CD4-positive, alpha-beta T cell treated with Interleukin-17A for 1 hour (primary cell): ENCODE measurements around the gene CELSR3.
A peak's percentile ranks its signal among the peaks of the same experiment; 100 is the strongest.

Experiments used
- DNase-seq: peaks from one replicate; pipeline ENCODE4 v3.0.0-alpha.2; 2020

Gene CELSR3

DNA sequence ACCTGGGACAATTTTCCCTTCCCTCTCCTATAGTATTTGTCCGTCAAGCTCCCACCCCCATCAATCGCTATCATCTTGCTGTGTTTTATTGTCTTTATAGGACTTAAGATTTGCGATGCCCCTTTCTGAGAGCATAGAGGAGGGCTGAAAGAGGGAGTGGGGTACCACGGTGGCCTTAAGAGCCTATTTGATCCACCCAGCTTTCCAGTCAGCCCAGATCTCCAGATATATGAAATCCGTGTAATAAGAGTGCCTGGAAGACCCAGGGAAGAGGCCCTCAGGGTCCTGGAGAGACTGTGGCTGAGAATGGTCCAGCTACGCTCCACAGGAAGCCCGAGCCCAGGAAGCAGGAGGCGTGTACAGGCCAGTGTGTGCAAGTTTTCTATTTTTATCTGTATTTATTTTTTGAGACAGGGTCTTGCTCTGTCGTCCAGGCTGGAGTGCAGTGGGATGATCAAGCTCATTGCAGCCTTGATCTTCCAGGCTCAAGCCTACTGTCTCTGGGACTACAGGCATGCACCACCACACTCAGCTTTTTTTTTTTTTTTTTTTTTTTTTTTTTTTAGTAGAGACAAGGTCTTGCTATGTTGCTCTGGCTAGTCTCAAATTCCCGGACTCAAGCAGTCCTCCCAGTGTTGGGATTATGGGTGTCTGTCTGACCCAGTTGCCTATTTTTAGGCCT is 24.0 kb upstream of the CELSR3 start:
- no peak for DNase-seq

DNA sequence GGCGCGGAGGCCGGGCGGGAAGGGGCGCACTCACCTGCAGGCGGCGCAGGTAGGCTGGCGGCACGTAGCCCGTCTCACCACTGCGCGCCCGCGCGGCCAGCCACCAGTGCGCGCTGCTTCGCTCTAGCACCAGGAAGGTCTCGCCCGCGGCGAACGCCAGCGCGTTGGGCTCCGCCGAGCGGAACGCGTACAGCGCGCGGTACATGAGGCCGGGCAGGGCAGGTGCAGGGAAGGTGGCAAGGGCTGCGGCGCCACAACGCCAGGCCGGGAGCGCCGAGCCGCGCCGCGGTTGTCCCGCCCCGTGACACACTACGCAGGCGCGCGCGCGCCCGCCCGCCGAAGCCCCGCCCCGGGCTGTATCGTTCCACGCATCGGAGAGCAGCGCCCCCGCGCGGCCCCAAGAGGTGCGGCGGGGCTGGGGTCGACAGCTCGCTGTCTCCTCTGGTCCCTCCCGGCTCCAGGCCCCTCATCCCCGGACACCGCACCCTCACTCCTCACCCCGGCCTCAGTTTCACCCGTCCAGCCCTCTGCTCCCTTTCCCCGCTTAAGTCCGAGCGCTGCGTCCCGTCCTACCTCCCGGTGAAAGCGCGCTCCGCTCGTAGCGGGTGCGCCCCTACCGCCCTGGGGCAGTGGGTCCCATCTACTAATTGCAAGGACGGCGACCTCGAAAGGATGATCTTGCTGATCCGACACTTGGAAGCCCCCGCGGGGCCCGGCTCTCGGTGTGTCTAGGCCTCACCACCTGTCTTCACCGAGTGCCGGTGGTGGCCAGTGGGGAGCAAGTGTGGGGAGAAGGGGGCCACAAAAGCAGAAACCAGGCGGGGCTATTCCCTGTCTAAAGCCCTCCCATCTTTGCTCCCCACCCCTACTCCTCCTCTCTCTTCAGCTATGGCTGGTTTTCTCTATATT is 23.2 kb upstream of the CELSR3 start, which contains the start of gene NCKIPSD:
TSS of gene NCKIPSD (minus strand) at position 313 of the 909 bp plus-strand sequence. CDS start at position 205, 108 bp downstream.
- DNase-seq: peak; percentile 91

DNA sequence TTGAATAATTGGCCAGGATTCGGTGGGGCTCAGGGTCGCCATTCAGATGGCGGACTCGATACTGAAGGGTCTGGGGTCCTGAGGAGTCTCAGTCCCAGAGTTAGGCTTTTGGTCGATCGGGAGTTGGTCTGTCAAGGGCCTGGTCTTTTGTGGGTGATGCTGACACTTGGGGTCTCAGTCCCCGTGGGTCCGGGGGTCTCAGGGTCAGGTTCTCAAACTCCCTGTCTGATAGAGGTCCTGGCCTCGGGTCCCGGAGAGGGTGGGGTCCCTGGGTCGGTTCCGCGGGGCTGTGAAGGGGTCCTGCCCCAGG is 22.6 kb upstream of the CELSR3 start:
- no peak for DNase-seq

DNA sequence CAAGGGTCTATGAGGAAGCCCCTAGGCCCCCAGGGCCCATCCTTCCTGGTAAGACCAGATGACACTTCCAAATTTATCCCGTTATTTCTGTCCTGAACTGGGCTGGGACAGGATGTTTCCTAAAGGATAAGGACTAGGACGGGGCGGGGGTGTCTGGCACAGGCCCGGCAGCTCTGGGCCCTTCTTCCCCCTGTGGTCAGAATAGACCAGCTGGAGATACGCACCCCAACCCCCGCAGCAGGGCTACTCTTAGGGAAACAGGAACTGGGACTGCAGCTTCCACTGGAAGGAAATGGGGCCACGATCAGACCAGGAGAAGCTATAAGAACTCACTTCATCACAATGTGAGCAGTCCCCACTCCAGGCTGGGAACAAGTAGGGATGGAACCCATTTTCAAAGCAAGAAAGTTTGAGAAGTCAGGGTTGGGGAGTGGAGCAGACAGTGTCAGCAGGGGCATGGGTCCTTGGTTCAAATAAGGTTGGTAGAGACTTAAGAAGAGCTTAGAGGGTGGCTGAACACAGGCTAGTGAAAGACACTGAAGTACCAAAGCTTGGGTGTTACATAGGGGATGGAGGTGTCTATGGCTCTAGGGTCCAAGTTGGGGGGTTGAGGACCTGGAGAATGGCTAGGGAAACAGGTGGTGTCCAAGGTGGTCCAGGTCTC is 21.9 kb upstream of the CELSR3 start:
- no peak for DNase-seq

DNA sequence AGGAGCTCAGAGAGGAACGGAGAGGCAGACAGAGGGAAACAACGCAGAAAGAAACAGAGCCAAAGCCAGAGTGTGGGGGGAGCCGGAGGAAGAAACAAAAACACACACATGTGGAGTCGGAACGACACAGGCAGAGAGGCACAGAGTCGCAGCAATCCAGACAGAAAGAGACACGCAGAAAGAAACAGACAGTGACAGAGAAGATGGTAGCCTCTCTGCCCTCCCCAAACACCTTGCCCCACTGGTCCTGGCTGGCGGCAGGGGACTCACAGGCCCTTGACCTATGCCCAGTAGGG is 21.3 kb upstream of the CELSR3 start:
- no peak for DNase-seq

DNA sequence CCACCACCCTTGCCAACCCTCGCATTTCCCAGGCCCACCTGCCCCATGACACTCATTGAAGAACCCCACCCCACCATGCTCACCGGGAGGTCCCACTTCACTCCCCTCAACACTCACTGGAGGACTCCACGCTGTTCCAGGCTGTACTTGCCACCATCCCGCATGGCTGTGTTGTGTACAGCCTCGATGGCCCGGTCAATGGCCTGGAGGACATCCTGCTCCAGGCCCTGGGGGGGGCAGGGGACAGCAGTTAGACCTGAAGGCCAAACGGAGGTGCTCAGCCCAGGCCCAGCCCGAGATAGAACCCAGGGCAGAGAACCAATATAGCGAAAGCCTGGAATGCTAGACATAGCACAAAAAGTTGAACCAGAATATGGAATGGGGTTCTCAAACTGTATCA is 20.1 kb upstream of the CELSR3 start:
- DNase-seq: no peak

DNA sequence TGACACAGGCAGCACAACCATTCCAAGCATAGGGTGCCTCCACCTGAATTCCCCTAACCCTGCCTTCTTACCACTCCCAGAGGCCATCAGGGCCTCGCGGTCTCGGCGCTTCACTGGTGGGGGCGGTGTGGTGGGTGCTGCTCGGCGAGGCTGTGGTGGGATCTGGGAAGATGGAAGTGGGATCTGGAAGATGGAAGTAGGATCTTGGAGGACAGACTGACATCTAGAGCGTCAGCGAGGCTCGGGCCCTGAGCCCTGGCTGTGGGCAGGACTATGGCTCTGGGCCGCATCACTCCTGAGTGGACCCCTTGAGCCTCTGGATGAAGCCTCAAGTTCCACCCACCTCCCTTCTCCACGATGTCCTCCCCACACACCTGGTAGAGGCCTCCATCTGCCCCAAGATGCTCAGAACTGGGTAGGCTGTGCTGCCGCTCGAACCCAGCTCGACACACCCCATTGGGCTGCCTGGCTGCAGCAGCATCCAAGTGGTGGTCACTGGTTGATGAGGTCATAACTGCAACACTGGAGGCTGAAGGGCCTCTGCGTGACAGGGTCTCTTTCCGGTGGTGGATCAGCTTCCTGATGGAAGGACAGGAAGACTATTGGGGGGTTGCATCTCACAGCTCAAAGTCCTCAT is 19.4 kb upstream of the CELSR3 start:
- no peak for DNase-seq

DNA sequence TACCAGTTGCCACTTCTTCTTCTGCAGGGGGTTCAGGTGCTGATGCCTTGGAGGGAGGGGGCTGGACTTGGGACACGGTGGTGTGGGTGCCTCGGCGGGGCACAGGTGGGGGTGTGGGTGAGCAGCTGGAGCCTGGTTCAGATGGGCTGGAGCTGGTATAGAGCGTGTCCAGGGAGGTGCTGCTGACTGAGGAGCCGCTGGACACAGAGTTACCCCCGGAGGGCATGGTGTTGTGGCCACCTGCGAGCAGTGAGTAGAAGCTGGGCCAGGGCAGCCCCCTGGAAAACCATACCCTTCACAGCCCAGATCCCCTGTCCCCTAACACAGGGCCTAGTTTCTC is 18.8 kb upstream of the CELSR3 start:
- DNase-seq: no peak

DNA sequence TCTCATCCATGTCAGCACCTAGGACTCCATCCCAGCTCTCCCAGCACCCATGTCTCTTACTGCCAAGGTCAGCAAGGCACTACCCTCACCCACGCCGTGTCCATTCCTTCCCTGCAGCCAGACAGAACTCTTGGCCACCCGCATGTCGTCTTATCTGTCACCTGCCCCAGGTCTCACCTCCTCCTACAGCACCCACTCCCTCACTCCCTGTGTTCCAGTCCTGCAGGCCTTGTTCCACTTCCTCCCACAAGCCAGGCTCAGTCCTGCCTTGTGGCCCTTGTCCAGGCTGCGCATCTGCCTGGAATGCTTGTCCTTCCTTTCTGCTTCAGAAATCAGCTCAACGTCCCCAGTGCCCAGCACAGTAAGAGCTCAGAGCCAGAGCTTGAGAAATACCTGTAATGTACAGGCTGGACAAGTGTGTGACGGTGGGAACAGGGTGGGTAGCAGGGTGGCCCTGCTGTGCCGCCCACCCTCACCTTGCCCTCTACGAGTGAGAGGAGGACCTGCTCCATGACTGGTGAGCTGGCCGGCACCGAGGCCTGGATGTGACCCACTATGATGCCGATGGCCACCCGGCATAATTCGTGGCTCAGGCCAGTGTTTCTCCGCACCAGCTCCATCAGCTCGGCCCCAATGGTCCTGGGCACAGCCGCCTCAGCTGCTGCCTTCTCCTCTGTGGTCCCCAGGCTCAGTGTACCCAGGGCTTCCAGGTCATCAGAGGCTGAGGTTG is 18.3 kb upstream of the CELSR3 start:
- DNase-seq: no peak

DNA sequence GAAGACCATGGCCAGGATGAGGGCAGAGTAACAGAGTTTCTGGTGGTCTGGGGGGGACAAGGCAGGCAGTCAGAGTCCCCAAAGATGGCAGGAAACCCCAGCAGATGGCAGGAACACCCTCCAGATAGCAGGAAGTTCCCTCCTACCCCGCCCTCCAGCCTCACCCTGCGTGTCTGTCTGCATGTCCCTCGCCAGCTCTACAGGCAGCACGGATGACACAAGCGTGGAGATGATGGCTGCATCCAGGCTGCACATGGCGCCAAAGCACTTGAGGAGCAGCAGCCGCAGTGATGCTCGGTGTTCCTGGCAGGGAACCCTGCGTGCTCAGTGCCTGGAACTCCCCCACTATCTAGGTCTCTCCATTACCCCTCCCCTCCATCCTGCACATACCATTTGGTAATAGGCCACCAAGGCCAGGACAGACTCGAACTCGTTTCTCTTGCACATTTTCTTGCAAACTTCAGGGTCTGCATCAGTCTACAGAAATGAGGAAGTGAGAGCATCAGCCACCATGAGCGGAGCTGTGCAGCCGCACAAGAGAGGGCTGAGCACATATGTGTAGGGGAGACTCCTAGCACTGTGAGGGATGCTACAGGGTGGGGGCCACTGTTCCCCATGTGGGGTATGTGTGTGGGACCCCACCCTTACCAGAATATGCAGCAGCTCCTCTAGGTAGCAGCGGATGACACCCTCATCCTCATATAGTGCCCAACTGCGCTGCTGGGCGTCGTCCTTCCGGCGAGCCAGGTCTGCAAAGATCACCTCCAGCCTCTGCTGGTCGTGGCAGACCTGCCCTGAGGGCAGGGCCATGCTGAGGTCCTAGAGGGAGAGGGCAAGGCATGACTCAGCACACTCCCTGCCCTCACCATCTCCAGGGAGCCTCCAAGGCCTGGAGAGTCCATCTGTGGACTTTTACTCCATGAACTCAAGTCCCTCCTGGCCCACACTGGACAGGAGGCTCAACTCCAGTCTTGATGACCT is 17.0 kb upstream of the CELSR3 start:
- no peak for DNase-seq

DNA sequence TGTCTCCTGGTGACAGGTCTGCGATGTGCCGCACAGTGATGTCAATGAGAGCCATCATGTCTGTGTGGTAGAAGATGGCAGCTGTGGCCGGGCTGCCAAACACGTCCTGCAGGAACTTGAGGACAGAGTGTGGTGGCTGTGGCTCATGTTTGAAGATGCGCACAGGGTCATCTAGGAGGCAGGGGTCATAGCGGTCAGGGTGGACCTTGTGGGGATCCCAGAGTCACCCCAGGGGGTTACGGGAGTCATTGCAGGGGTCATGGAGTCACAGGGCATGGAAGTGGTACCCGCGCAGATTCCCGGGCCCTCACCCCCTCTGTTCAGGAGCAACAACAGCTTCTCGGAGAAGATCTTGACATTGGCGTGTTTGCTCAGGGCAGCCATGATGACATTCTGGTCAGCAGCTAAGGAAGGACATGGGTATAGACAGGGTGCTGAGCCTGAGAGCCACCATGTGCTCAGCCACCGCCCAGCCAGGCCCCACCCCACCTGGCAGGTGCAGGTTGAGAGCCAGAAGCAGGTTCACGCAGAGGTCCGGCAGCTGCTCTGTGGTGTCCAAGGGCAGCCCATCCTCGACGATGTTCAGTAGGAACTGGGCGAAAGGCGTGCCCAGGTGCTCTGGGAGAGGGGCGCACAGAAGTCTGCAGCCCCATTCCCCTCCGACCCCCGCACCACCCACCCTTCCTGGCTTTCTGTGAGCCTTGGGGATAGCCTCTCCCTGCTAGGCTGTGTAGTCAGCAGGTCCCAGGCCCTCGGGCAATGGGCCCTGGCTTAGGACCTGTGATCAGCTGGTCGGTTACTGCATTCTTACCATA is 16.1 kb upstream of the CELSR3 start:
- no peak for DNase-seq

DNA sequence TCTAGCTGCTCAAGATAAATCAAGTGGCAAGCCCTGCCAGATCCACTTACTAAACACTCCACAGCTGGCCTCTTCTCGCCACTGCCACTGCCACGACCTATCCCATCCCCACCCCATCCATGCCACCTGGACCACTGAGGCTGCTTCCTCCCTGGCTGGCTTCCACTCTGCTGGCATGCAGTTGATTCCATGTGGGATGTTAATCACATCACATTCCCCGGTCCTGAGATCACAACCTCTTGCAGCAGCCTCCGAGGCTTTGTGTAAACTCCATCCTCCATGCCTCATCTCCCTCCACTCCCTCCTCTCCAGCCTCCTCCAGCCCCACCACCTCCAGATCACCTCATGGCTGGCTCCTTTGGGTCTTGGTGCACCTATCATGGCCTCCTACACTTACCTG is 15.4 kb upstream of the CELSR3 start:
- DNase-seq: no peak

DNA sequence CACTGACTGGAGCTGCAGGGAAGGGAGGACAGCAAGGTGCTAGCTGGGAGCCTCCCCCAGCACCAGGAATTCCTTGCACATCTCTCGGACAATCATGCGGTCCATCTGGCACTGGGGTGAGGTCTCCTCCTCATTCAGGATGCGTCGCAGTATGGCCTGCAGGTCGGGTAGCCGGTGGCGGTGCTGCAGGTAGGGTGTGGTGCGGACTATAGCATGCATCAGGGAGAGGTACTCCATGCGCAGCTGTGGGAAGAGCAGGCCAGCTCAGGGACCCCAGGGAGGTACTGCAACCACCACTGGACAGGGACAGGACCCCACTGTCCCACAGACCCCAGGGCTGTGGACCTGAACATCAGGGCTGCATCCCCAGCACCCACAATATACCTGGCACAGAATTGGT is 11.8 kb upstream of the CELSR3 start:
- no peak for DNase-seq

DNA sequence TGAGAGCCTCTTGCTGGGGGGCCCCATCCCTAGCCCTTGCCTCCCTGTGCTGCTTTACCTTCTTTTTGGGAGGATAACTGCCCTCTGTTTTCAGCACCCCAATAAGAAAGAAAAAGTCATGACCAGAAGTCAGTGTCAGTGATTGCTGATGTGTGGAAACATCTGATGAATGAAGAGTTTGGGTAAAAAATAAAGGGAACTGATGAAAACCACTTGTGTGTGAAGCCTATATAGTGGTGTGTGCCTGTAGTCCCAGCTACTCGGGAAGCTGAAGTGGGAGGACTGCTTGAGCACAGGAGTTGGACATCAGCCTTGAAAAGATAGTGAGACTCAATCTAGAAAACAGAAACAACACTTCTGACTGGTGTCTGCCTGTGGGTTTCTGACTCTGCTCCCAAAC is 9.8 kb upstream of the CELSR3 start:
- DNase-seq: no peak

DNA sequence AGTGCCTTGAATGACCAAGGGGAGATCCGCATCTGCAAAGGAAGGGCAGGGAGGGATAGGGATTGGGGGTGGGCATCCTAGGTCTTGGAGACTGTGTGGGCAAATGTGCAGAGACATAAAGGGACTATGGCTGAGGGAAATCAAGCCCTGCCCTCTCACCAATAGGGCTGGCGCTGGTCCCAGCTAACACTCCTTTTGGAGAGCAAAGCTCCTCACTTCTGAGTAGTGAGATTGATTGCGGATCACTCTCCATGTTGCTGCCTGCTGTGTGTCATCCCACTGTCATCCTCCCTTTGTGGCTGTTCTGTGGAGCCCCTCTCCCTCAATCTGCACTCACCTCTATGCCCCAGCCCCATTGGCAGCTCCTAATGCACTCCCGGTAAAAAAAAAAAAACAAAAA is 2.2 kb upstream of the CELSR3 start:
- DNase-seq: no peak

DNA sequence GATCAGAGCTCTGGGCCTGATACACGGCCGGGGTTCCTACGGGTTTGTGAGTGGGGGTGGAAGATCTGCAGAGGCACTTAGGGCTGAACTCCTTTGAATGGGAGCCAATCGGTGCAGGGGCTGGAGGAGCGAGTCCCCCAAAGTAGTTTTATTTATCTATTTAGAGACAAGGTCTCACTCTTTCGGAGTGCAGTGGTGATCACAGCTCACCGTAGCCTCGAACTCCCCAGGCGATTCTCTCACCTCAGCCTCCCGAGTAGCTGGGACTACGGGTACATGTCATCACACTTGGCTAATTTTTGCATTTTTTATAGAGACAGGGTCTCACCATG is 1.6 kb upstream of the CELSR3 start:
- no peak for DNase-seq

DNA sequence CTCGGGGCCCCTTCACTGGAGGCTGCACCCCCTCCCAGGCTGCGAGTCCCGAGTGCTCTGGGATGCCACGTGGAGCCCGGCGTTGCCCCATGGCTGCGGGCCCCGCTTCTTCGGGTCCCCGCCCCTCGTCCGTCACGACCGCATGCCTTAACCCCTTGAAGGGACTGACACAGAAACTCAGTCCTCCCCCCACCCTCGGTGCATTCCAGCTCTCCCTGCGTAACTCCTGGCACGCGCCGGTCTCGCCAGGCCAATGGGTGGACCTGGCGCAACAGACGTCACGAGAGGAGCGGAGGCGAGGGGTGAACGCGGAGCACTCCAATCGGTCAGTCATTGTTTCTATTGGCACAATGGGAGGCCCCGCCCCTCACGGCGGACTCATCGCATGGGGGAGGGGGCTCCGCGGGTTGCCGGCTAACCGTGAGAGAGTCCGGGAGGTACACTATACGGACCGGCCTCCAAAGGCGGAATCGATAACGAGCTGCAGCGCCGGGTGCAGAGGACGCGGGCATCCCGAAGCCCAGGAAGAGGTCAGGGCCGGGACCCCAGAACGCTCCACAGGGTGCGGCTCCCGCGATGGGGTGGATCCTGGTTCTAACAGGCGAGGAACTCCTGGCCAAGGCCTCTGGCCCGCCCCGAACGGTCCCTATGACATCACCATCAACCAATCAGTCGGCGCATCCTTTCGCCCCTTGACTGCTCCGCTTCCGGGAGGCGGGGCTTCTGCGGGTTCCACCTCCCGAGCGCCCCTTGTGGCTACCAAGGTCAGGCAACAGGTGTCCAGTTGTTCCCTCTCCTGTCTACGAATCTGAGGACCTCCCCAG is 1.0 kb upstream of the CELSR3 start:
- peak; percentile 92 for DNase-seq

DNA sequence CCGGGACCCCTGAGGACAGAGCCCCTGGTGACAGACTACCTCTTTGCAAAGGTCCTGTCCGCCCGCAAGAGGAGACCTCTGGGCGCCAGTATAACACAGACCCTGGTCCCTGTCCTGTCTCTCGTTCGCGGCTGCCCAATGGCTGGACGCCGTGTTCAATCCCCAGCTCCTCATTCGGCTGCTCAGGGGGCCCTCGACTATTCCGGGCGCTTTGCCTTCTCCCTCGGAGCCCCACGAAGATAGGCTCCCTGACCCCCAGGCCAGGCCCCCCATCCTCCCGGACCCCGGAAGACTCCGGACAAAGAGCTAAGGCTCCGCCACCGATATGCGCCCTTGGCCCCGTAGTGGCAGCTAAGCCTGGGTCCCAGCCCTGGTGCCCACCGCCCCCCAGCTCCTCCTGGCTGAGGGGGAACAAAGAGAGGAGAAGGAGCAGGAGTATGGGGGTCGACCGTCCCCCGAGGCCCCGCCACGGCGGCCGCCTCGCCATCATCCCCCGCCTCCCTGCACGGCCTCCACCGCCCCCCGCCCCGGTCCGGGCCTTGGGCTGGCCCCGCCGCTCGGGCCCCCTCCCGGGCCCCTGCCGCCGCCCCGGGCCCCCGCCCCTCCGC is 437 bp downstream of the CELSR3 start:
- no peak for DNase-seq

DNA sequence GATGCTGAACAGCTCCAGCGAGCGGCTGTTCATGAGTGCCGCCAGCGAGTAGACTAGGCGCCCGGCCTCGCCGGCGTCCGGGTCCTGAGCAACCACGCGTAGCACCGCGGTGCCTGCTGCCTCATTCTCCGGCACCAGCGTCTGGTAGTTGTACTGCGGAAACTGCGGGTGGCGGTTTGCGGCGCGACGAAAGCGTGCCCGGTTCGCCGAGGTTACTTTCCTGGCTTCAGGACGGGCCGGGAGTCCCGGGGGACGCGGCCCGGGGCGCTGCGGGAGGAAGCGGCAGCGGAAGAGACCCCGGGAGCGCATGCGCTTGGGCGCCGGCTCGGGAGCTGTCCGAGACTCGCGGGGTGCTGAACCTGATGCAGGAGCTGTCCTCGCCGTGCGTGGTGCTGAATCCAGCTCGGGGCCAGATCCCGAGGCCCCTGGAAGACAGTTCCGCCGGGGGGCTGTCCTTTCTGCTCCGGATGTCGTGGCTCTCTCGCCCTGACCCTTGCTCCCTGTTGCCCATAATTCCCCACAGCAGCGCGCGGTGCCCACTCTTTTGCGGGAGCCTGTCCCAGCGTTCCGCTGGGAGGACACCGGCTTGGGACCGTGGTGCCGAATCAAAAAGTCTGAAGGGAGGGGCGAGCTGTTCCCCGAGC is 1.1 kb downstream of the CELSR3 start:
- peak; percentile 75 for DNase-seq
